Measurements from ENCODE around the gene ASMT. TPM values are rescaled to one million over a fixed set of nuclear protein-coding genes. Genes with fewer than 3 reads are reported as not detected.
"Not testable (repeated sequence)": the region's sequence is repeated elsewhere in the genome, so short reads cannot be mapped to it uniquely, and the experiment has no call there.

The ASMT gene
- total and polyA plus RNA-seq, 5 donors: not detected

DNA sequence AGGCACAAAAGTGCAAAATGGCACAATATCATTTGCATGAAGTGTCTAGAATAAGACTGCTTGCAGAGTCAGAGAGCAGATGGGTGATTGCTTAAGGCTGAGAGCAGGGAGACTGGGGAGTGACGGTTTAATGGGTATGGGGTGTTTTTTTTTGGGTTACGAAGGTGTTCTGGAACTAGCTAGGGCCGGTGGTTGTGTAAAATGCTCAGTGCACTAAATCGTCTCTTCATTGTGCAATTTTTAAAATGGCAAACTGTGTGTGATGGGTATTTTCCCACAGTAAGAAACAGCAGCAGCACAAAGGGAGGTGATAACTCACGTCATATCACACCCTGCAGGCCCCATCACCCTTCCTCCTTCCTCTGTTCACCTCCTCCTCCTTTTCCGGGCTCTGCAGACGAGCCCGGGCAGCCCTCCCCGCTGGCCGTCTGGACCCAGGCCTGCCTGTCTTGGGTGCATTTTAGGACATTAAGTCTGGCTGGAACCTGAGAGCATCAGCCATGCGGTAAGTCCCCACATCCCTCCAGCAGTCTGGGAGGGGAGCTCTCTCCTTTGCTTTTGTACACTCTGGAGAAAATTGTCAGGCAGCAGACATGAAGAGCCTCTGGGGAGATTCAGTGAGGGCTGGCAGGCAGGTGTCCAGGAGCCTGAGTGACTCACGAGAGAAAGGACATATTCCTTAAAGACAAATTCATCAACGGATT, 42.7 kb downstream of the ASMT start:
- peak; percentile 79 to 92 for ATAC-seq
- peak in 2 of 3 donors; percentile 19 to 55 for DNase-seq
- no peaks in the 10 kb centered on the region for H3K9me3 ChIP-seq (ENCODE audit: control insufficient read depth, low read length)
- no peak overlapping the region for H3K4me3 ChIP-seq (ENCODE audit: low read length)
- intact Hi-C loops (cut with DNase I): no loop called here
- no peaks in the 10 kb centered on the region for H3K4me1 ChIP-seq (ENCODE audit: control insufficient read depth, insufficient read depth, low read length)
- WGBS: 6% methylated on average over 13 of the region's 13 CpGs
- no peak overlapping the region for H3K27ac ChIP-seq (ENCODE audit: low read length)
- H3K27me3 ChIP-seq (ENCODE audit: control insufficient read depth, insufficient read depth): no peaks in the 10 kb centered on the region

DNA sequence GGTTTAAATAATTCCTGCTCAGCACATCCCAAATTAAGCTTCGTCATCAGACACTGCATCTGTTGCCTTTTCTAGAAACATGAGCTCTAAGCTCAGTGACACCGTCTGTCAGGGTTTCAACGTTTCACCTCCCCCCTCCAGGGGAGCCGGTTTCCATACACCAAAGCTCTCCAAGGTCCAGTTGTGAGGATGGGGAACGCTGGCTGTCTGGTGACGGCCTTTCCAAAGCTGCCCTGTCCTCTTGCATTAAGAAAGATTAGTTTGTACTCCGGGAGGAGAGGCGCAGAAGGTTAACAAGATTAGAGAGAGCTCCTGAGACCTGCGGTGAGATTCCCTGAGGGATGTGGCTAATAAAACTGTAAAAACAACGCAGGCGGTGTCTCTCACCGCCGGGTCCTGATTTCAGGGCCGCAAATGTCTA, 43.2 kb downstream of the ASMT start:
- no peaks in the 10 kb centered on the region for H3K4me1 ChIP-seq (ENCODE audit: control insufficient read depth, insufficient read depth, low read length)
- WGBS: 19% methylated on average over 14 of the region's 14 CpGs
- DNase-seq (no peak), ATAC-seq (peak in 1 of 2 donors; percentile 21)
- H3K9me3 ChIP-seq (ENCODE audit: control insufficient read depth, low read length): no peaks in the 10 kb centered on the region
- H3K4me3 ChIP-seq (ENCODE audit: low read length): no peak overlapping the region
- H3K27ac ChIP-seq (ENCODE audit: low read length): no peak overlapping the region
- intact Hi-C loops (cut with DNase I): no loop called here
- no peaks in the 10 kb centered on the region for H3K27me3 ChIP-seq (ENCODE audit: control insufficient read depth, insufficient read depth)

DNA sequence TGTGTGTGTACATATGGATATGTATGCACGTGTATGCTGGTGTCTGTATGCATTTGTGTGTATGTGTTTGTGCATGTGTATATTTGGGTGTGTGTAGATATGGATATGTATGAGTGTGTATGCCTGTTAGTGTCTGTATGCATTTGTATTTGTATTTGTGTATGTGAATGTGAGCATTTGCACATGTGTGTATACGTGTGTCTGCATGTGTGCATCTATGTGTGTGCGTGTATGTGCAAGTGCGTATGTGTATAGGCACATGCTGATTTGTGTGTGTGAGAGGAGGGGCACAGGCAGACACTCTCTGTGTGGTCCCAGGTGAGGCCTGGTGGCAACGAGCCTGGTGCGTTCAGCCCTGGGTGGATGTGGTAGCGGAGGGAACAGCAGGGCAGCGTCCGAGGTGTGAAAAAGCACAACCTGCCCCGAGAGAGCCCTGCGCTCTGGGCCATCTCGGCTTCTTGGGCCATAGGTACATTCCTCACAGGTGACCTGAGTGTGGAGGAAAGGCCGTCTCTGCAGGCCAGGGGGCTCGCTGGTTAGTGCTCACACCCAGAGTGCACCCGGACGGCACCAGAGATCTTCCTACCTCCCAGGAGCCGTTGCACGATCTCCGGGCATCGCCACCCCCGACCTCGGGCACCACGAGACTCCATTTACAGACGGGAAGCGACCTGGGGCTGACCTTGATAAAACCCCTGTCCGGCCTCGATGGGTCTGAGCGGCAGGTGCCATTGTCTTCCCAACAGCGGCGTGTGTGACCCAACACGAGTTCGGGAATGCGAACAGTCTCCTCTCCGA, 45.0 kb downstream of the ASMT start:
- DNase-seq (no peak), ATAC-seq (no peak)
- Histone ChIP-seq H3K27me3 (ENCODE audit: control insufficient read depth, insufficient read depth) (no peaks in the 10 kb centered on the region), H3K4me1 (ENCODE audit: control insufficient read depth, insufficient read depth, low read length) (no peaks in the 10 kb centered on the region), H3K9me3 (ENCODE audit: control insufficient read depth, low read length) (no peaks in the 10 kb centered on the region), H3K4me3 (ENCODE audit: low read length) (no peak overlapping the region), H3K27ac (ENCODE audit: low read length) (no peak overlapping the region)
- intact Hi-C loops (cut with DNase I): no loop called here
- 90% methylated on average over 34 of the region's 34 CpGs for WGBS

DNA sequence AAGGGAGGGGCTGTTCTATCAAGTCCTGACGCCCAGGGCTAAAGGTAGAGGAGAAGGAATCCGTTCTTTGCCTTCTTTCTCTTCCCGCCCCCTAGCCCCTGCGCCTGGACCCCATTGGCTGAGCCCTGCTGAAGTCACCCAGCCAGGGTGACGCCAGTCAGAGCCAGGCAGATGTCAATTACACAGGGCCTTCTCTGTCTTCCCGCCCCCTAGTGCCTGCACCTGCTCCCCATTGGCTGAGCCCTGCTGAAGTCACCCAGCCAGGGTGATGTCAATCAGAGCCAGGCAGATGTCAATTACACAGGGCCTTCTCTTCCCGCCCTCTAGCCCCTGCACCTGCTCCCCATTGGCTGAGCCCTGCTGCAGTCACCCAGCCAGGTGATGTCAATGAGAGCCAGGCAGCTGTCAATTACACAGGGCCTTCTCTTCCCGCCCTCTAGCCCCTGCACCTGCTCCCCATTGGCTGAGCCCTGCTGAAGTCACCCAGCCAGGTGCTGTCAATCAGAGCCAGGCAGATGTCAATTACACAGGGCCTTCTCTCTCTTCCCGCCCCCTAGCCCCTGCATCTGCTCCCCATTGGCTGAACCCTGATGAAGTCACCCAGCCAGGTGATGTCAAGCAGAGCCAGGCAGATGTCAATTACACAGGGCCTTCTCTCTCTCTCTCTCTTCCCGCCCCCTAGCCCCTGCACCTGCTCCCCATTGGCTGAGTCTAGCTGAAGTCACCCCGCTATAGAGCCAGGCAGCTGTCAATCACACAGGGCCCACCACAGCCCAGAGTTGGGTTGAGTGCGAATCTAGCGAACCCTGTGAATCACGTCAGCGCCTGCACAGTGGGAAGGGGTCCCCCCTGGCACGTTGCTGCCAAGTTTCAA, 46.4 kb downstream of the ASMT start:
- H3K4me3 ChIP-seq (ENCODE audit: low read length): no peak overlapping the region
- no peak overlapping the region for H3K27ac ChIP-seq (ENCODE audit: low read length)
- WGBS: 73% methylated on average over 16 of the region's 16 CpGs
- peaks cover 2% of the 10 kb centered on the region for H3K9me3 ChIP-seq (ENCODE audit: control insufficient read depth, low read length)
- ATAC-seq (peak; percentile 65 to 67), DNase-seq (peak; percentile 43 to 74 (median 66))
- no peaks in the 10 kb centered on the region for H3K27me3 ChIP-seq (ENCODE audit: control insufficient read depth, insufficient read depth)
- no peaks in the 10 kb centered on the region for H3K4me1 ChIP-seq (ENCODE audit: control insufficient read depth, insufficient read depth, low read length)
- intact Hi-C loops (cut with DNase I): no loop called here

DNA sequence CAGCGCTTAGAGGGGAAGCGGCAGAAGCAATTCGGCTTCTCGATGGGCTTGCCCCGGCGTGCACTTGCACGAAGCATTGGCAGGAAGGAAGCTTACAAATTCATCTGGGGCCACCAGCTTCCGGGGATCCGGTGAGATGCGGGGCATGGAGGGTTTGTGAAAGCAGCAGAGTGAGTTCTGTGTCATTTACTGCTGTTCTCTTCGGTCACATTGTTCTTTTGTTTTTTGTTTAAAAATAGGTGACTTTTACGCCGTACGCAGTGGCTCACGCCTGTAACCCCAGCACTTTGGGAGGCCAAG, 47.0 kb downstream of the ASMT start:
- peaks cover 3% of the 10 kb centered on the region for H3K9me3 ChIP-seq (ENCODE audit: control insufficient read depth, low read length)
- H3K4me3 ChIP-seq (ENCODE audit: low read length): no peak overlapping the region
- no peaks in the 10 kb centered on the region for H3K27me3 ChIP-seq (ENCODE audit: control insufficient read depth, insufficient read depth)
- H3K27ac ChIP-seq (ENCODE audit: low read length): no peak overlapping the region
- ATAC-seq (no peak), DNase-seq (no peak)
- WGBS: 83% methylated on average over 15 of the region's 15 CpGs
- no peaks in the 10 kb centered on the region for H3K4me1 ChIP-seq (ENCODE audit: control insufficient read depth, insufficient read depth, low read length)
- intact Hi-C loops (cut with DNase I): no loop called here

DNA sequence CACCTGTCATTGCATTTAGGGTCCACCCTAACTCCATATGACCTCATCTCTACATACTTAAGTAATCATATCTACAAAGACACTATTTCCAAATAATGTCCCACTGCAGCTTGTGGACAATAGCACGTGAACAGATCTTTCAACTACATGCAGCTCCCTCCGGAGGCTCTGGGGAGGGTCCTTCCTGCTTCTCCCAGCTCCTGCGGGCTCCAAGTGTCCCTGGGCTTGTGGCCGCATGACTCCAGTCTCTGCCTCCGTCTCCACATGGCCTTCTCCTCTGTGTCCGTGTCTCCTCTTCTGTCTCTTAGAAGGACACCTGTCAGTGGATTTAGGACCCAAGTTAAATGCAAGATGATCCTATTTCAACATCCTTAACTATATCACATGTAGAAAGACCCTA, 52.7 kb downstream of the ASMT start:
- Histone ChIP-seq H3K4me1 (ENCODE audit: control insufficient read depth, insufficient read depth, low read length) (no peaks in the 10 kb centered on the region), H3K27me3 (ENCODE audit: control insufficient read depth, insufficient read depth) (no peaks in the 10 kb centered on the region), H3K4me3 (ENCODE audit: low read length) (no peak overlapping the region), H3K9me3 (ENCODE audit: control insufficient read depth, low read length) (peaks cover 3% of the 10 kb centered on the region), H3K27ac (ENCODE audit: low read length) (no peak overlapping the region)
- WGBS: 70% methylated on average over 6 of the region's 6 CpGs
- DNase-seq (no peak), ATAC-seq (no peak)
- intact Hi-C loops (cut with DNase I): no loop called here

DNA sequence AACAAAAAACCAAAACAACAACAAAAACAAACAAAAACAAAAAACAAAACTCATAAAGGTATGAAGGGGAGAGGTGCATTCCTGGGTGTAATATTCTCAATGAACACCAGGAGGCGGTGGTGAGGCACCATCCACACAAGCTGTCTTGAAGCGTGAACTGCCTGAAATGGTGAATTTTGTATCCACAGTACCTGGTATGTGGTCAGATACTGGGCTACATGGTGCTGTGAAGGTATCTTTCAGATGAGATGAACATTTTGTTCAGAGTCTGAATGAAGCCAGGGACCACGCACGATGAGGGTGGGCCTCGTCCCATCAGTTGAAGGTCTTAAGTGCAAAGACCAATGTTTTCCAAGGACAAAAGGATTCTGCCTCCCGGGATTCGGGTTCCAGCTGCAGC, 58.5 kb downstream of the ASMT start:
- H3K9me3 ChIP-seq (ENCODE audit: control insufficient read depth, low read length): no peaks in the 10 kb centered on the region
- intact Hi-C loops (cut with DNase I): no loop called here
- no peak overlapping the region for H3K27ac ChIP-seq (ENCODE audit: low read length)
- WGBS: 81% methylated on average over 7 of the region's 7 CpGs
- DNase-seq (no peak), ATAC-seq (no peak)
- H3K27me3 ChIP-seq (ENCODE audit: control insufficient read depth, insufficient read depth): no peaks in the 10 kb centered on the region
- no peaks in the 10 kb centered on the region for H3K4me1 ChIP-seq (ENCODE audit: control insufficient read depth, insufficient read depth, low read length)
- no peak overlapping the region for H3K4me3 ChIP-seq (ENCODE audit: low read length)

DNA sequence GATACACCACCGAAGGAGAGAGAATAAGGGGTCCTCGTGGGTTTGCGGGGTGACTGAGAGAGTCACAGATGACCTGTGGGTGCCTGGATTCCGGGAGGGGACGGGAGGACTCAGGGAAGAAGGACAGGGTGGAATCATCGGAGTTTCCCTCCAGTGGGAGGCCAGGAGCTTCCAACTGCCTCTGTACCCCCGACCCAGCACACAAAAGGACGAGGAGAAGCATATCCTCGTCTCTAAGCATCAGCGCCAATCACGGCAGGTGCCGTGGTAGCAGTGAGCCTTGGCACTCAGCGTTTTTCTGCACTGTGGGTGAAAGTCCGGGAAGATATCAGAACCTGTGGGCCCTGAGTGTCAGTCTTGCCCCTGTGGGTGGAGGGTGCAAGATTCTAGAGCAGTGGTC, 62.0 kb downstream of the ASMT start:
- no peak for ATAC-seq
- Histone ChIP-seq H3K4me3 (ENCODE audit: low read length) (no peak overlapping the region), H3K4me1 (ENCODE audit: control insufficient read depth, insufficient read depth, low read length) (no peaks in the 10 kb centered on the region), H3K9me3 (ENCODE audit: control insufficient read depth, low read length) (no peaks in the 10 kb centered on the region), H3K27me3 (ENCODE audit: control insufficient read depth, insufficient read depth) (no peaks in the 10 kb centered on the region), H3K27ac (ENCODE audit: low read length) (no peak overlapping the region)
- no peak for DNase-seq
- intact Hi-C loops (cut with DNase I): no loop called here
- WGBS: 89% methylated on average over 14 of the region's 14 CpGs

DNA sequence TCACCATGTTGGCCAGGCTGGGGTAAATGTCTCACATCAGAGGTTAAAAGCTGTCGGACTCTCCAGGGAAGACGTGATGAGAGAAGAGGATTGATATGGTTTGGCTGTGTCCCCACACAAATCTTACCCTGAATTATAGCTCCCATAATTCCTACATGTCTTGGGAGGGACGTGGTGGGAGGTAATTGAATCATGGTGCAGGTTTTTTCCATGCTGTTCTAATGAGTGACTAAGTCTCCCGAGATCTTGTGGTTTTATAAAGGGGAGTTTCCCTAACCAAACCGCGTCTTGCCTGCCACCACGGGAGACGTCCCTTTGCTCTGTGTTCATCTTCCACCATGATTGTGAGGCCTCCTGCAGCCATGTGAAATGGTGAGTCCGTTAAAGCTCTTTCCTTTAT, 64.4 kb downstream of the ASMT start:
- Histone ChIP-seq H3K9me3 (ENCODE audit: control insufficient read depth, low read length) (no peaks in the 10 kb centered on the region), H3K27me3 (ENCODE audit: control insufficient read depth, insufficient read depth) (no peaks in the 10 kb centered on the region), H3K4me3 (ENCODE audit: low read length) (no peak overlapping the region), H3K4me1 (ENCODE audit: control insufficient read depth, insufficient read depth, low read length) (no peaks in the 10 kb centered on the region), H3K27ac (ENCODE audit: low read length) (no peak overlapping the region)
- WGBS: 52% methylated on average over 9 of the region's 9 CpGs
- ATAC-seq: no peak
- no peak for DNase-seq
- intact Hi-C loops (cut with DNase I): no loop called here

DNA sequence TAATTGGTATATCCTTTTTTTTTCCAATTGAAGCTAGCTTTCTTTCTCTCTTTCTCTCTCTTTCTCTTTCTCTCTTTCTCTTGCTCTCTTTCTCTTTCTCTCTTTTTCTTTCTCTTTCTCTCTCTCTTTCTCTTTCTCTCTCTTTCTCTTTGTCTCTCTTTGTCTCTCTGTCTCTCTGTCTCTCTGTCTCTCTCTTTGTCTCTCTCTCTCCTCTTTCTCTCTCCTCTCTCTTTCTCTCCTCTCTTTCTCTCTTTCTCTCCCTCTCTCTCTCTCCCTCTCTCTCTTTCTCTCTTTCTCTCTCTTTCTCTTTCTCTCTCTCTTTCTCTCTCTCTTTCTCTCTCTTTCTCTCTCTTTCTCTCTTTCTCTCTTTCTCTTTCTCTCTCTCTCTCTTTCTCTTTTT, 66.6 kb downstream of the ASMT start:
- Histone ChIP-seq H3K9me3 (ENCODE audit: control insufficient read depth, low read length) (no peaks in the 10 kb centered on the region), H3K27me3 (ENCODE audit: control insufficient read depth, insufficient read depth) (no peaks in the 10 kb centered on the region), H3K4me3 (ENCODE audit: low read length) (no peak overlapping the region), H3K27ac (ENCODE audit: low read length) (no peak overlapping the region), H3K4me1 (ENCODE audit: control insufficient read depth, insufficient read depth, low read length) (no peaks in the 10 kb centered on the region)
- intact Hi-C loops (cut with DNase I): no loop called here
- DNase-seq (no peak), ATAC-seq (no peak)

DNA sequence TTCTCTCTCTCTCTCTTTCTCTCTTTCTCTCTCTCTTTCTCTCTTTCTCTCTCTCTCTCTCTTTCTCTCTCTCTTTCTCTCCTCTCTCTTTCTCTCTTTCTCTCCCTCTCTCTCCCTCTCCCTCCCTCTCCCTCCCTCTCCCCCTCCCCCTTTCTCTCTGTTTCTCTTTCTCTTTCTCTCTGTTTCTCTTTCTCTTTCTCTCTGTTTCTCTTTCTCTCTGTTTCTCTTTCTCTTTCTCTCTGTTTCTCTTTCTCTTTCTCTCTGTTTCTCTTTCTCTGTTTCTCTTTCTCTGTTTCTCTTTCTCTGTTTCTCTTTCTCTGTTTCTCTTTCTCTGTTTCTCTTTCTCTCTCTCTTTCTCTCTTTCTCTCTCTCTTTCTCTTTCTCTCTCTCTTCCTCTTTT, 67.0 kb downstream of the ASMT start:
- H3K4me1 ChIP-seq (ENCODE audit: control insufficient read depth, insufficient read depth, low read length); intact Hi-C loops (cut with DNase I); H3K27me3 ChIP-seq (ENCODE audit: control insufficient read depth, insufficient read depth); H3K9me3 ChIP-seq (ENCODE audit: control insufficient read depth, low read length); H3K4me3 ChIP-seq (ENCODE audit: low read length); ATAC-seq; H3K27ac ChIP-seq (ENCODE audit: low read length); DNase-seq: not testable (repeated sequence)

Measured in right cardiac atrium (tissue), 5 donors.